Measurements from ENCODE around the gene CARMIL1.
"Not testable (repeated sequence)": the region's sequence is repeated elsewhere in the genome, so short reads cannot be mapped to it uniquely, and the experiment has no call there.

The CARMIL1 gene

DNA sequence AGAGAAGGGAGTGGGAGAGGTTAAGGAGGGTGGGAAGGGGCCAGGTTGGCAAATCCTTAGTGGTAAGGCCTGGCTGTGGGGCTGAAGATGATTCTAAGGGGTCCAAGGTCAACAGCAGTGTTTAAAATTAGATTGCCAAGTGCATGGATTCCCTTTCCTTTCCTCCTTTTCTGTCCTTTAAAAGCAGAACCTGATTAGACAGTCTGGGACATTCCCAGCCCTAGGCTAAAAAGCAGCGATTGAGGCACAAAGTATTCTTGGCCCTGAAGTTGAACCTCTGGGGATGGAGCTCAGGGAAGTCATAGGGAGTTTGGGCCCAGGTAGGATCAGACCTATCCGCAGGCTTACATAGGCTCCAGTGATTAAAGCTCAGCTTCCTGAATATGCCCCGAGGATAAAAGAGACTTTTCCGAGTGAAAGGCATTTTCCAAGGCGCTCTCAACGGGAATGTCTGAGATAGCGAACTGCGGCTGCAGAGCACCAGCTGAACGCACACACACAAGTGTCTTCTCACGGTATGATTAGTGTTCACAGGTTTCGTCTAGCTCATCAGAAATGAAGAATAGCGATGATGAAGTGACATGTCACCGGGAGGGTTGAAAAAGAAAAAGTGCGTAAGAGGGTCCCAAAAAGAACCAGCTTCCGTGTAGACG, 787 bp upstream of the CARMIL1 start:
- DNase-seq, result no peak

DNA sequence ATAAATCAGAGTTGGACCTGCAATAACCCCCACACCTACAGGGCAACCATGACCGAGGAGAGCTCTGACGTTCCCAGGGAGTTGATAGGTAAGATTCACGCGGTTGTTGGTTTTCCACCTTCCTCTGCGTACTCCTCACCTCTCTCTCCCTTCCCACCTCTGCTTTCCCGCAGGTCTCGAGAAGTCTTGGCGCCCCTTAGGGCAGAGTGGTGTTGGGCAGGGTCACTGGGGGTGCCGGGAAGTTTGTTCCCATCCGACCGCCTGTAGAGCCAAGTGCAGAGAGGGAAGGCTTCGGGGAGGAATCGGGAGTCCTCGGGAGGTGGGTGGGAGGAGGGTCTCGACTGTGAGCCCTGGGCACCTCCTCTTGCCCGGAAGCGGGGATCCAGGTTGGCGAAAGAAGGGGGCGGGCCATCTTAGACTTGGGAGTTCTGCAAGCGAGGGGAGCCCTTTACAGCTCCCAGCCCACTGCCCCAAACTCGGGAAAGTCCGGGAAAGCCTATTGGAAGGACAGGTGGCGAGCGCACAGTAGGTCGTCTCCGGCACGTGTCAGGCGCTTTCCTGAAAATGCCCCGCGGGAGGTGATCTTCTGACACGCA, 672 bp downstream of the CARMIL1 start:
- DNase-seq, result no peak

- no peak for DNase-seq
Measured at GRCh38 chr6:25280344-25281074, 1.3 kb downstream of the CARMIL1 start.

- DNase-seq, result no peak
Measured at GRCh38 chr6:25286891-25287290, 7.7 kb downstream of the CARMIL1 start.

- DNase-seq, result no peak
Measured at GRCh38 chr6:25287941-25288340, 8.8 kb downstream of the CARMIL1 start.

DNA sequence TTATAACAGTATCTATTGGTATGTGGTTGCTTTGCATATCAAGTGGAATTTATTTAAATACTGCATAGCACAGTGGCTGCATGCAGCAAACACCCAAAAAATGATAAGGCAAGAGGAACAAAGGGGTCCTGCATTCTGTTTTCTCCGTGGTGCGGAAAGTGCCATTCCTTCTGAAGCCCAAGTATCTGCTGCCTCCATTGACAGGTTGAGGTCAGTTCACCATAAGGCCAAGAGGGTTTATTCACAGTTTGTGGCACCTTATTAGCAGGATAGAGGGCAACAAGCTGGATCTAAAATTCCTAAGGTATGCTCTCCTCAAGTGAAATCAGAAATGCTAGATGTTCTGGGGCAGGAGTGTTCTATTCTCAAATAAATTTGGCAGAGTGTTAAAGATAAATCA, 9.3 kb downstream of the CARMIL1 start:
- no peak for DNase-seq

GRCh38 chr6:25290306-25291060, 11.3 kb downstream of the CARMIL1 start:
- no peak for DNase-seq

DNA sequence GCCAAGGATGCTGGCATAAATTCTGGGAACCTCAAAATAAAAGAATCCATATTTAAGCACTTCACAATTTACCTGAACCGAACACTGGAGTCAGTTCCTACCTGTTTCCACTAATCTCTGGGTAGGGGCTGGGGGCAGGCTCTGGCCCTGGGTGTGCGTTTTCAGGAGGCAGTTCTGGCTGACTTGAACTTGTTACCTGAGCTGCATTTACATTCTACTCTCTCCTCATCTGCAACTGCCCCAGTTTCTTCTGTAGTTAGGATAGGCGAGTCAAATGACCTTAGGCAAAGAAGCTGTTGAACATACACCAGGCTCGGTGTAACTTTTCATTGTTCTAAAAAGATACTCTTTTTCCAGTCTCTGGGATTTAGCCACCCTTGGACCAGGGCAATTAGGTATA, 13.2 kb downstream of the CARMIL1 start:
- no peak for DNase-seq

DNA sequence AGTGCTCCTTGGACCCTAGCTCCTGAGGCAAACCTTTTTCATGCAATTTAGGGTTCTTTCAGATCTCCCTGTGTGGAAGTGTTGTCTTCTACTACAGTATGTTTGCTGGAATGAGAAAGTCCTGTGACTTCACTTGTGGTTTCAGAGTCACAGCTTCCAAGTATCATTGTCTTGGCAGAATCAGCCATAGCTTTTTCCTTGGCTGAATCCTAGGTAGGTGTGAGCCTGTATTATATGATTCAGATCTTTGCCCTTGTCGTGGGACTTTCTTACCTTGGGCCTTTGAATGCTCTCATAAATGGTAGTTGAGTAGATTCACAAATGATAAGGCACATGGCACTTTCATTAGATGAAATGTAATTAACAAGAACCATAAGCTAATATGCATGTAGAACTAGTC, 16.5 kb downstream of the CARMIL1 start:
- no peak for DNase-seq

DNA sequence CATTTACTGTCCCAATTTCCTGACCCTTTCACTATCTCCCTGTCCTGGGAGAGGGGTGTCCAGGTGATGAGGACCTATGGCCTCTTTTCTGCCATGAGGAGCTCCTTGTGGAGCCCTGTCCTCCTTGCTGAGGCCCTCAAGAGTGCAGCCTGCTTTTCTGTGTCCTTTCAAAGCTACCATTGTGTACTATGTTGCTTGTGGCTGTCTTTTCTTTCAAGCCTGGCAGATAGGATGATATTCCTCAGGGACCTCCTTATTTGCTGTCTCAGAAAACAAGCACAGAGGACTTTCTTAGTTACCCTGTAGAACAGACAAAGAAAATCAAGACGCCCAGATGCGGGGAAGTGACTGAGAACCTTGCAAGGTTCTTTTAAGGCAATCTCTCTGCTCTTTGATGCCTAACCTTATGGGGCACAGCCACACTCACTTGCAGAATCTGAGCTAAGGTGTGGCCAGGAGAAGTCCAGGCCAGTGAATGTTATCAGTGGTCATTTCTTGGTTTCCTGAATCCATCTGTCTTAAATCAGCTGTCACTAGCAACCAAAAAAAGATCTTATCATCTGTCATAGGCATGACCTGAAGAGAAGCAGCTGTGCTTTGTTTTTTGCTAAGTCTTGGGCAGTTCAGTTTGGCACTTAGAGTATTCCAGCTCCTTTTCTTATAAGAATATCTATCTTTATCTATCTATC, 17.2 kb downstream of the CARMIL1 start:
- no peak for DNase-seq

DNA sequence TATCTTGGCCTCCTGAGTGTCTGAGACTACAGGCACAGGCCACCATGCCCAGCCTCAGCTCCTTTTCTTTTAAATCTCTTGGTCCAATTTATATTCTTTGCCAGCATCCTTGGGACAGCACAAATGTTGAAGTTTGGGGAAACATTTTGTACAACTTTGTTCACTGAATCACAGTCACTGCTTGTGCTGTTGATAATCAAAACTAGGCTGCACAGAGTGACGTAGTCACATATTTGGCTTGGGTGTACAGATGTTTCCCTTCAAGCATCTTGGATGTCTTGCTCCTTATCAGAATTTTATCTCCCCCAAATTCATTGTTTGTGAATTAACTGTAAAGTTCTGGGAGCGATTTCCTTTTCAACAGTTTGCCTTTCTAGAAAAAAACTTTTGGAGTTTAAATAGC, 17.9 kb downstream of the CARMIL1 start:
- DNase-seq, result no peak

DNA sequence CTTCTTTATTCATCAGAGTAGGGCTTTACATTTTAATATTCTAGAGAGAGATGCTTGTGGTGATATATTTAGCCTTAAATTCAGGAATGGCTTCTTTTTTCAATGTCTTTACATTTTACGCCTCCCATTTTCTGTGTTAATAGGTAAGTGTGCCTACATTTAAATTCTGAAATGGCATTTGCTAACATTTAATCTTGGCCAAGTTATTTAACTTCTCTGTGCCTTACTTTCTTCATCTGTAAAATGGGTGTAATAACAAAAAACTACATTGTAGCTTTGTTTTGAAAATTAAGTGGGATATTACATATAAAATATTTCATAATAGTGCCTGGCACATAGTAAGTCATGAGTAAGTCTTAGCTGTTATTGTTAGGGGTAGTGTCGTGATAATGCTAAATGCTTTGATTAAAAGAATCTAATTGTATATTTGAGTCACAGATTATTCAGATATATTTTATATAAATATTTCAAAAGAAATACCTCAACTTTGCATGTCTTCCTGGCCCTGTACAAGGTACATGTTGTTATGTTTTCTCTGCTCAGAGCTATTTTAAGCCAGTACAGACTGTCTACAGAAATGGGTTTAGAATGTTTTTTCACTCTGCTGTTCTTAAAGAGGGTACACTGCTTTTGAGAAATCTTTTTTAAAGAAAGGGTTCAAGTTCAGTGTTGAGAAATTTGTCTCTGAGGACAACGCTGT, 18.8 kb downstream of the CARMIL1 start:
- no peak for DNase-seq

DNA sequence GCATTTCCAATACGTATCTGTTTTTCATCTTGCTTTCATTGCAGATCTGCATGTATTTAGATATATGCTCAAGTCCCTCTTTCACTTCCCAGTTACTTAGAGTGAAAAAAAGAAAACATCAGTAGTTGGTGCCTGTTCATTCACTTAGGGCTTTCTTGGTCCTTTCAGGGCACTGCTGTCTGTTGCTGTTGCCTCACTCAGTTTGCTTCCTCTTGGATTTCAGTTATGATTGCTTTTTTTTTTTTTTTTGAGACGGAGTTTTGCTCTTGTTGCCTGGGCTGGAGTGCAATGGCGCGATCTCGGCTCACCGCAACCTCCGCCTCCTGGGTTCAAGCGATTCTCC, 19.3 kb downstream of the CARMIL1 start:
- not testable (repeated sequence) for DNase-seq

DNA sequence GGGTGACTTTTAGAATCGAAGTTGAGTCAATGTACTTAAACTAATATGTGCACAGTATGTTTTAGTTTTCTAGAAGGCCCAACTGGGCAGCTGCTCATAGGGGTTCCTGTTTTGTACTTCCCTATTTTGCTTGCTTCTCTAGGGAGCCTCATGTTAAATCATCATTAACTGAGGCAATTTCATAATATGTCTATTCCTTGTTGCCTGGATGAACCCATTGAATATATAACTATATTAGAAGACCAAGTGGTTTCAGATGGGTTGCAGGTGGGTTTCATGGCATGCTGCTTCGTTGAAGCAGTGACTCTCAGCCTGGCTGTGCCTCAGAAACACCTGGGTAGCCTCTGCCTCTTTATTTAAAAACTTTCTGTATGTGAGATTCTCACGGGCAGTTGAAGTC, 22.2 kb downstream of the CARMIL1 start:
- DNase-seq, result no peak

GRCh38 chr6:25302151-25302550, 23.0 kb downstream of the CARMIL1 start:
- no peak for DNase-seq

- DNase-seq, result no peak
Measured at GRCh38 chr6:25302677-25303128, 23.5 kb downstream of the CARMIL1 start.

GRCh38 chr6:25303254-25303653, 24.1 kb downstream of the CARMIL1 start:
- no peak for DNase-seq

GRCh38 chr6:25306379-25306778, 27.2 kb downstream of the CARMIL1 start:
- DNase-seq, result no peak

DNA sequence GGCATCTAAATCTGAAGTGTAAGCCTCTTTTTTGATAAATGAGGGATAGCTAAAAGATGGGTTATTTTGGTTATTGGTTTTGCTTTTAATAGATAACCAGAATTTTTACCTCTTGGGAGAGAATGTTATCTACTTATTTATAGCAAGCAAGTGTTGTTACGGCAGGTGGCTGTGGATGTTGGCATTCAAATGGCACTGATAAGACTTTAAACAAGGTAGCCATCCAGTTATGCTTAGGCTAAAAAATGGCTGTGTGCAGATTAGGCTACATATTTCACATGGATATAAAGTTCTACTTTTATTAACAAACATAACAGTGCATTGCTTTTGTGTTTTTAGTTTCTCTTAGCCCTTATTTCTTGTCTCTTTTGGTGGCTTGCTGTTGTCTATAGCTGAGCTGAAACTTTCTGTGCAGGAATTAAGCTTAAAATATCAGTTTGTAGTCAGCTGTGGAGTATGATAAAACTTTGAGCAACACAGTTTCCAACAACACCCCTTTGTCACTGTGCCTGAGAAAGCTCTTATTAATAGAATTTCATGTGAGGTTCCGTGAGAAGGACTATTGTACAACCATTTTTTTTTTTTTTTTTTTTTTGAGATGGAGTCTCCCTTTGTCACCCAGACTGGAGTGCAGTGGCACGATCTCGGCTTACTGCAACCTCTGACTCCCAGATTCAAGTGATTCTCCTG, 28.8 kb downstream of the CARMIL1 start:
- DNase-seq, result no peak

DNA sequence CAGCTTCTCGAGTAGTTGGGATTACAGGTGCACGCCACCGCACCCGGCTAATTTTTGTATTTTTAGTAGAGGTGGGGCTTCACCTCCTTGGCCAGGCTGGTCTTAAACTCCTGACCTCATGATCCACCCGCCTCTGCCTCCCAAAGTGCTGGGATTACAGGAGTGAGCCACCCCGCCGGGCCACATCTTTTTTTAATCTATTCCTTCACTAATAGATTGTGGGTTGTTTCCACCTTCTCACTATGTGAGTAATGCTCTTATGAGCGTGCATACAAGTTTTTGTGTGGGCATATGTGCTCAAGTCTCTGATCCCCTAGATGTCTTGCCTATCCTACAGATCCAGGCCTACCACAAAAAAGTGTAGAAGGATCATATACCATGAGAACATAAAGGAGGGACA, 30.7 kb downstream of the CARMIL1 start:
- DNase-seq, result no peak

GRCh38 chr6:25311331-25311840, 32.2 kb downstream of the CARMIL1 start:
- DNase-seq, result no peak
